Loucy (cell line): ENCODE results near the gene CLIP1.
"Not testable (repeated sequence)": the region's sequence is repeated elsewhere in the genome, so short reads cannot be mapped to it uniquely, and the experiment has no call there.

ENCODE experiments used
- H2AFZ ChIP-seq: fragments of 200-600 bp; sonication (generic); 2 replicates; pipeline ENCODE4 v1.6.0; 2016; ENCODE audit warnings: antibody characterized with exemption, mild to moderate bottlenecking, low read length, moderate library complexity
- H3F3A ChIP-seq: fragments of 200-600 bp; 2 replicates; pipeline ENCODE4 v1.6.0; 2016; ENCODE audit warnings: antibody characterized with exemption, low read depth, mild to moderate bottlenecking
- H3K27me3 ChIP-seq: fragments of 200-600 bp; sonication (generic); 2 replicates; pipeline ENCODE4 v1.6.1; 2014; ENCODE audit warnings: low read length, mild to moderate bottlenecking; ENCODE audit not compliant: insufficient read depth, poor library complexity, severe bottlenecking
- H3K36me3 ChIP-seq: fragments of 200-600 bp; sonication (generic); 2 replicates; pipeline ENCODE4 v1.6.1; 2016; ENCODE audit warnings: low read length; ENCODE audit not compliant: insufficient read depth
- H3K4me1 ChIP-seq: fragments of 200-600 bp; sonication (generic); 2 replicates; pipeline ENCODE4 v1.5.1; 2014; ENCODE audit warnings: low read length, mild to moderate bottlenecking; ENCODE audit not compliant: insufficient read depth, poor library complexity, severe bottlenecking
- H3K4me2 ChIP-seq: fragments of 200-600 bp; sonication (generic); 2 replicates; pipeline ENCODE4 v1.6.0; 2014; ENCODE audit warnings: antibody characterized with exemption, low read length, low read depth, mild to moderate bottlenecking; ENCODE audit not compliant: poor library complexity, severe bottlenecking
- H3K4me3 ChIP-seq: fragments of 200-600 bp; sonication (generic); 2 replicates; pipeline ENCODE4 v1.5.1; 2014; ENCODE audit warnings: low read length, mild to moderate bottlenecking, mixed read lengths; ENCODE audit not compliant: poor library complexity, severe bottlenecking
- H3K79me2 ChIP-seq: fragments of 200-600 bp; sonication (generic); 2 replicates; pipeline ENCODE4 v1.6.1; 2014; ENCODE audit warnings: low read length; ENCODE audit not compliant: insufficient read depth
- H3K9ac ChIP-seq: fragments of 200-600 bp; sonication (generic); 2 replicates; pipeline ENCODE4 v1.6.0; 2014; ENCODE audit warnings: mild to moderate bottlenecking, low read depth, low read length, moderate library complexity; ENCODE audit not compliant: poor library complexity, severe bottlenecking
- H3K9me2 ChIP-seq: fragments of 200-600 bp; sonication (generic); replicated peaks from 2 replicates; pipeline ENCODE4 v1.6.1; 2016; ENCODE audit warnings: low read depth, low read length, mixed read lengths
- H3K9me3 ChIP-seq: fragments of 200-600 bp; sonication (generic); 2 replicates; pipeline ENCODE4 v1.6.1; 2014; ENCODE audit warnings: mild to moderate bottlenecking, antibody characterized with exemption, low read length, low read depth; ENCODE audit not compliant: insufficient read depth
- H4K20me1 ChIP-seq: fragments of 200-600 bp; sonication (generic); 2 replicates; pipeline ENCODE4 v1.6.0; 2014; ENCODE audit warnings: antibody characterized with exemption, low read length, mild to moderate bottlenecking; ENCODE audit not compliant: insufficient read depth, poor library complexity, severe bottlenecking
- CTCF ChIP-seq: fragments of 200-600 bp; sonication (generic); conservative IDR thresholded peaks from 2 replicates; pipeline ENCODE4 v1.5.1; 2014; ENCODE audit warnings: mild to moderate bottlenecking, antibody characterized with exemption, low read length
- EZH2phosphoT487 ChIP-seq: fragments of 200-600 bp; IDR thresholded peaks from 2 replicates; pipeline ENCODE4 v1.6.1; 2018; ENCODE audit warnings: antibody characterized with exemption, mild to moderate bottlenecking, moderate library complexity, borderline replicate concordance

Gene CLIP1

GRCh38 chr12:122420471-122421162 is 1.9 kb downstream of the CLIP1 start:
- Histone ChIP-seq H3K9me2 (no peaks in the 10 kb centered on the region), H3F3A (no peaks in the 10 kb centered on the region), H3K9ac (peak overlapping the region; percentile 79), H3K9me3 (no peaks in the 10 kb centered on the region), H3K36me3 (no peaks in the 10 kb centered on the region), H3K4me2 (peak overlapping the region; percentile 82), H3K79me2 (peaks cover 30% of the 10 kb centered on the region), H2AFZ (no peak overlapping the region), H3K4me3 (peak overlapping the region; percentile 85), H3K4me1 (peaks cover 24% of the 10 kb centered on the region), H4K20me1 (peaks cover 3% of the 10 kb centered on the region), H3K27me3 (no peaks in the 10 kb centered on the region)
- TF ChIP-seq EZH2phosphoT487, result no peak

- not testable (repeated sequence) for H2AFZ ChIP-seq, H3K9me3 ChIP-seq, H3K4me3 ChIP-seq, H3K27me3 ChIP-seq, H3K9me2 ChIP-seq, H4K20me1 ChIP-seq, H3F3A ChIP-seq, H3K9ac ChIP-seq, H3K36me3 ChIP-seq, H3K4me2 ChIP-seq
- Histone ChIP-seq H3K79me2 (peaks cover 33% of the 10 kb centered on the region), H3K4me1 (peaks cover 24% of the 10 kb centered on the region)
Measured at GRCh38 chr12:122419094-122419493, 3.4 kb downstream of the CLIP1 start.

- H3K9me2 ChIP-seq, H3K27me3 ChIP-seq, H3K4me3 ChIP-seq, H3F3A ChIP-seq, H4K20me1 ChIP-seq, H3K9me3 ChIP-seq, H2AFZ ChIP-seq, H3K4me2 ChIP-seq, H3K9ac ChIP-seq, H3K36me3 ChIP-seq: not testable (repeated sequence)
- H3K79me2 ChIP-seq, result peaks cover 31% of the 10 kb centered on the region
- H3K4me1 ChIP-seq, result peaks cover 14% of the 10 kb centered on the region
Measured at GRCh38 chr12:122415665-122416064, 6.8 kb downstream of the CLIP1 start.

GRCh38 chr12:122413516-122414404 is 8.7 kb downstream of the CLIP1 start:
- no peak for TF ChIP-seq CTCF
- no peak for TF ChIP-seq EZH2phosphoT487
- no peaks in the 10 kb centered on the region for H3K9me2 ChIP-seq
- H3K79me2 ChIP-seq, result peaks cover 17% of the 10 kb centered on the region
- no peaks in the 10 kb centered on the region for H3K9me3 ChIP-seq
- H3K36me3 ChIP-seq, result no peaks in the 10 kb centered on the region
- no peak overlapping the region for H3K4me3 ChIP-seq
- H2AFZ ChIP-seq, result no peak overlapping the region
- H3K4me1 ChIP-seq, result peaks cover 8% of the 10 kb centered on the region
- no peak overlapping the region for H3K4me2 ChIP-seq
- no peaks in the 10 kb centered on the region for H4K20me1 ChIP-seq
- no peaks in the 10 kb centered on the region for H3K27me3 ChIP-seq
- H3K9ac ChIP-seq, result no peak overlapping the region
- no peaks in the 10 kb centered on the region for H3F3A ChIP-seq
